Neuron (in vitro differentiated cells): ENCODE data around the gene VOPP1.

Experiments
- H2AFZ ChIP-seq: one replicate; pipeline ENCODE4 v1.6.1; 2013; ENCODE audit warnings: low read depth, mild to moderate bottlenecking, inconsistent platforms, low read length, moderate library complexity
- H3K27me3 ChIP-seq: one replicate; pipeline ENCODE4 v1.6.1; 2013; ENCODE audit warnings: low read length; ENCODE audit not compliant: insufficient read depth
- H3K36me3 ChIP-seq: one replicate; pipeline ENCODE4 v1.6.1; 2013; ENCODE audit warnings: low read length; ENCODE audit not compliant: insufficient read depth
- H3K4me1 ChIP-seq: one replicate; pipeline ENCODE4 v1.6.1; 2013; ENCODE audit warnings: low read length; ENCODE audit not compliant: insufficient read depth
- H3K4me3 ChIP-seq: 2 replicates; pipeline ENCODE4 v1.5.1; 2013; ENCODE audit warnings: mild to moderate bottlenecking, low read length, moderate library complexity
- H3K9me3 ChIP-seq: one replicate; pipeline ENCODE4 v1.6.1; 2013; ENCODE audit warnings: low read length

Gene VOPP1

DNA sequence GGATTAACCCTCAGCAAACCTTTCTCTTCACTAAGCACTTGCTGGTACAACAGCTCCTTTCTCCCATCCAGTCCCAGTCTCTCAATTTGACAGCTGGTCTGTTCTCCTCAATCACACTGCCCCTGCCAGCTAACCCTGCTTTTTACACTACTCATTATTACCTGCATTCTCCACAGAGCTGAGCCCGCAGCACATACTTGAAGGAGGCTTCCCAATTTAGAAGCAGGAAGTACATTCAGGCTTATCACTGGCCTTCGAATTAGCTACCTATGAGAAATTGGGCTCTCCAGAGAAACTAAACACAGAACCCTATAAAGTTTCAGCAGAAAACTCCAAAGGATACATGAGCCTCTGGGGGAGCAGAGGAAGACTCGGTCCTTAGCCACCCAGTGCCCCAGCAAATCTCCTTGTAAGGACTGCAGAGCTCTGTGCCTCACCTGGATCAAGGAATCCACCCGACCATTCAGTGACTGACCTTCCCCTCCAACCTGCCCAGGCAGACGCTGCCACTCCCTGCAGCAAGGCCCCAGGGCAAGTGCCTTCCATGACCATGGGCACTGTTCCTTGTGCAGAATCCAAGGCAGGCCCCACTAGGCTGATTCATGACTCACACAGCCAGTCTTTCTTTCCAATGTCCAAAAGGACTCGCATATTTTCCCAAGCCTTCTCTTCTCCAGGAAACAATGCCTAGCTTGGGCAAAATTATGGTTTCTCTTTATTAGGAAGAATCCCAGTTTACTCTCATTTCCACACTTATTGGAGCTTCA, 68.0 kb downstream of the VOPP1 start:
- H3K4me3 ChIP-seq: no peak overlapping the region
- H3K27me3 ChIP-seq: no peaks in the 10 kb centered on the region
- H2AFZ ChIP-seq: no peak overlapping the region
- peaks cover 11% of the 10 kb centered on the region for H3K4me1 ChIP-seq
- no peaks in the 10 kb centered on the region for H3K36me3 ChIP-seq
- no peaks in the 10 kb centered on the region for H3K9me3 ChIP-seq

DNA sequence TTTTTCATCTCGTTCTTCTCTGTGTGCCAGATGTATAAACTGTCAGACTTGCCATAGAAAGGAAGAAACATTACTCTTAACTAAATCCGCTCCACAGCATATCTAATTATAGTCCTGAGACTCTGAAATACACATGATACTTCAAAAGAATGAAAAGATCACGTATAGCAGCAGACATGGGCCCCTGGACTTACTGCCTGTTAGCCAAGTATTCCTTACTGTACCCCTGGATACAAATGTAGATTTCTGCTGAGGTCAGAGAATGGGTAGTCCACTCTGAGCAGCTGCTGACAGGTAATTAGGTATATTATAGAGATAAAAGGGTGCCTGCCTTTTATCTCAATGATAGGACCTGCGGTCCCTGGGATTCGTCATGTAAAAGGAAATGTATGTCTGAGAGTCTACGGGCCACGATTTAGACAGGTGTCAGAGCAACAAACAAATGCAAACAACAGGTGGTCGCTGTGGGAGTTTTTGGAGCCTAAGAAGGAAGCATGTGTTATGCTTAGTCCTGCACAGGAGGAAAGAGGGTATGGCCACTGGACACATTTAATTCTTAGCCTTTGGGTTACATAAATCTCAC, 69.4 kb downstream of the VOPP1 start:
- Histone ChIP-seq H3K4me3 (no peak overlapping the region), H3K4me1 (peaks cover 11% of the 10 kb centered on the region), H3K36me3 (no peaks in the 10 kb centered on the region), H3K9me3 (no peaks in the 10 kb centered on the region), H3K27me3 (no peaks in the 10 kb centered on the region), H2AFZ (no peak overlapping the region)

DNA sequence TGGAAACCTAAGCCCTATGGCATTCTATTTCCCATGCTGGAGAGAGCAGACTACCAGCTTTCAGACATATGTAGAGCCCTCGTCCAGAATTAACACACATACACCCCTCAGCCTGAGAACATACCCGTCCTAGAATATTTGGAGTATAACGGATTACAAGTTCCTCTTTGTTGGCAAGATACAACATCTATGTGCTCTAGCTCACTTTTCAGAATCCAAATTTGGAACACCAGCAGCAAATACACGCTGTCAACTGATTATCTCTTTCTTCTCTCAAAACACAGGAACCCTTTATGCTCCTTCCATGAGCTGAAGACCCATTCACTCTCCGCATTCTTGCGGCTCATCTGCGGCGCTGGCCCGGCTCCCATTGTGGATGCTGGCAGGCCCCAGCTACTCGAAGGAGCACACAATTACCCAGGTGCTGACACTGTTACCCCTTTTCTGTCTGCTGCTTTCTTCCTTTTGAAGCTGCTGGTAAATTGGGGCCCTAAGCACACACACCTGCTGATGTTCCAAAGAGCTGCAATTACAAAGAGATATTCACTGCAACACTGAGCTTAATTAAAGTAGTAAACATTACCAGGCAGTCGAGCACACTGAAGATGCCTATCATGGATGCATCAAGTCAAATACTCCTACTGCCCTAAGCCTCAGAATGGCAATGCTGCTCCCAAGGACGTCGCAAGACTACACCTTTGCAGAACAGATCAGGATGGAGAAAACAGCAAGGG, 70.0 kb downstream of the VOPP1 start:
- no peaks in the 10 kb centered on the region for H3K9me3 ChIP-seq
- H3K4me1 ChIP-seq: peaks cover 11% of the 10 kb centered on the region
- no peak overlapping the region for H2AFZ ChIP-seq
- H3K27me3 ChIP-seq: no peaks in the 10 kb centered on the region
- H3K36me3 ChIP-seq: no peaks in the 10 kb centered on the region
- no peak overlapping the region for H3K4me3 ChIP-seq

DNA sequence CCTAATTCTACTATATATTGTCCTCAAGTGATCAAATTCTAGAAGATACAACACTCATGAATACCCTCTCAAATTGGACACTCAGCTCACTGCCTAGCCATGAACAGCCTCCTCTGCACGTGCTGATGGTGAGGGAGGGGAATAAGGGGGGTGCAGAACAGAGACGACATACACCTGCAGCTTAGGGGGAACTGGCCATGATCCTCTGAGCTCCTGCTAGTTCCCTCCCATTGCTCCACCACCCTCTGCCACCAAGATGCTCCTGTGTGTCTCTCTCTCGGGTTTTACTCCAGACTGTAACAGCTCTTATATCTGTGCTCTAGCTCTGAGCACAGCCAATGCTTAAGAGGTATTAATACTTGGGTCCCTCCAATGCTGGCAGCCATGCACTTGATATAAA, 70.7 kb downstream of the VOPP1 start:
- Histone ChIP-seq H2AFZ (no peak overlapping the region), H3K4me3 (no peak overlapping the region), H3K4me1 (peaks cover 11% of the 10 kb centered on the region), H3K9me3 (no peaks in the 10 kb centered on the region), H3K27me3 (no peaks in the 10 kb centered on the region), H3K36me3 (peaks cover 3% of the 10 kb centered on the region)

DNA sequence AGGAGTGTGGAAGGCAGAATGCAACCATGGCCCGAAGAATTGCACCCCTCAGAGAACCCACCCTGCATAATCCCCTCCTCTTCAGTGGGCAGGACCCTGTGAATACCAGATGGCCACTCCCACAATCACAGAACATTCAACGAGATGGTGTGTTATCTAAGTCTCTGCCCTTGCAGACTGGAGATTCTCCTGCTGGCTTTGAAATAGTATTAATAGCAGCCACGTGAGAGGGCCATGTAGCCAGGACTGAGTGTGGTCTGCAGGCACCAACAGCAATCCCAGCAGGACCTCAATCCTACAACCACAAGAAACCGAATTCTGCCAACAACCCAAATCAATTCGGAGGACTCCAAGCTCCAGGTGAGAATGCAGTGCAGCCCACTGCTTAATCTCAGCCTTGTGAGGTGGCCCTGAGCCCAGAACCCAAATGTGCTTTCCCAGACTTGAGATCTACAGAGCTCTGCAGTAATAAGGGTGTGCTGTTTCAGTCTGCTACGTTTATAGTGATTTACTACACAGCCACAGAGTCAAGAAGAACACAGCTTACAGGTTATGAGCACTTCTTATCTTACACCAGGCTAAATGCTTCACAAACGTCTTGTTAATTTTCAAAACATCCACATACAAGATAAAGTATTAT, 72.1 kb downstream of the VOPP1 start:
- no peaks in the 10 kb centered on the region for H3K9me3 ChIP-seq
- H3K4me3 ChIP-seq: no peak overlapping the region
- H3K27me3 ChIP-seq: no peaks in the 10 kb centered on the region
- peaks cover 10% of the 10 kb centered on the region for H3K36me3 ChIP-seq
- H2AFZ ChIP-seq: no peak overlapping the region
- H3K4me1 ChIP-seq: peaks cover 11% of the 10 kb centered on the region

DNA sequence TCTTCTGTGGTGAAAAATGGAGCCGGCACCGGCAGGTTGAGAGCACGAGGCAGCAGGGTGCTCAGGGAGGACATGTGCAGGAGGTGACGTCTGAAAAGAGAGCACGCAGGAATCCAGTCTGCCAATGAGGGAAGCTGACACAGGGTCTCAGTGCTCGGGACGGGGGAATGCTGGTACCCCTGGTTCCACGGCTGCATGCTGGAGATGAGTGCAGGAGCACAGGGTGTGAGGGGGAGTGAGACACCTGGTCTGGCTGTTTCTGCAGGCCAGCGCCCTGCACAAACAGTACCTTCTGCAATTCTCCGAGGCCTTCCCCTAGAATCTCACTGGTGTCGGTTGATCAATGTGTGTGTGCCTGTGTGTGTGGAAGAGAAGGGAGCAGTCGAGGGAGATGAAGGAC, 72.7 kb downstream of the VOPP1 start:
- H3K9me3 ChIP-seq: no peaks in the 10 kb centered on the region
- H3K27me3 ChIP-seq: no peaks in the 10 kb centered on the region
- peaks cover 10% of the 10 kb centered on the region for H3K36me3 ChIP-seq
- H2AFZ ChIP-seq: no peak overlapping the region
- peaks cover 11% of the 10 kb centered on the region for H3K4me1 ChIP-seq
- H3K4me3 ChIP-seq: no peak overlapping the region

DNA sequence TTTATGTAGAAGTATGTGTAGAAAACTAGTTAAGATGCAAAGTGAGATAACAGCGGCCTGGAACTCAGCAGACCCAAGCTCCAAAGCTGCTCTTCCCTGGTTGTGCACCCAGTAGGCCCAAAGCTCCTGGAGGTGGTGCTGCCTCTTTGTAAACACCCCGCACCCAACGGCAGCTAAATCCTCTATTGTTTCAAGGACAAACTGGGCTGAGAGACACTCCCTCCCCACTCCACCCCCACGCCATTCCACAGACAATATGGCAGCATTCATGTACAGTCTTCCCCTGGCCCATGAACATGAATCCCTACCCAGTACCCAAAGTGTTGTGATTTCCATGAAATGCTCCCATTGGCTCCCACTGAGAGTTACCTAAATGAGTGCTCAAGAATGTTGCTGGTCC, 73.5 kb downstream of the VOPP1 start:
- H3K9me3 ChIP-seq: no peaks in the 10 kb centered on the region
- peaks cover 10% of the 10 kb centered on the region for H3K36me3 ChIP-seq
- no peaks in the 10 kb centered on the region for H3K27me3 ChIP-seq
- H3K4me3 ChIP-seq: no peak overlapping the region
- peaks cover 11% of the 10 kb centered on the region for H3K4me1 ChIP-seq
- H2AFZ ChIP-seq: no peak overlapping the region

DNA sequence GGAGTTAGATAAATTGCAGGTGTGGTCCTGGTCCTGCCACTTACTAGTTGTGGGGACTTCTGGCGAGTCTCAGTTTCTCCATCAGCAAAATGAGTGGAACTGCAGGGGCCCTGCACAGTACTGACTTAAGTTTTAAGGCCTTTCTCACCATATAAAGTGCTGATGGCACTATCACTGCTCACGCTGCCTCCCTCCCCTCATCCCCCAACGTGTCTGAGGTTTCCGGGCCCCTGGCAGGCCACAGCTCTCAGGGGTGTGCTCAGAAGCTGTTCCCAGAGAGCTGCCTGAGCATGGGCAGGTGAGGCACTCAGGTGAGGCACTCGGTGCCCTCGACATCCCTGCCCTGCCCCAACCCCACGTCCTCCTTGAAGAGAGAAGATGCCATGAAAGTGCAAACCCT, 74.2 kb downstream of the VOPP1 start:
- no peak overlapping the region for H3K4me3 ChIP-seq
- peaks cover 10% of the 10 kb centered on the region for H3K36me3 ChIP-seq
- no peak overlapping the region for H2AFZ ChIP-seq

DNA sequence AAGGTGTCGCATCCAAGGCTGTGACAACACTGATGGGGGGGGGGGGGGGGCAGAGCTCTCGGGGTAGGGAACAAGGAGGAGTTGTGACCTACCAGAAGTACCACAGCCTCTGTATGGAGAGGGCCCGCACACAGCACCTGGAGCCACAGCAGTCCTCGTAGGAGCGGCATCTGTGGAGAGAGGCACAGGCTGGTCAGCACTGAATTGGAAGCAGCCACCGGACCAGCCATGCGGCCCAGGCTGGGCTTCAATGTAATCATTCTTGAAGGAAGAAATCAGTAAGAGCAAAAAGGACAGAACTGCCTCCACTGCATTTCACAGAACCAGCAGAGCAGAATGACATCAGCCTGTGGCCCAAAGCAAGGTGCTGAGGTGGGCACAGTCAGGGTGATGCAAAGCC, 74.8 kb downstream of the VOPP1 start:
- Histone ChIP-seq H3K4me3 (no peak overlapping the region), H2AFZ (no peak overlapping the region), H3K36me3 (peaks cover 12% of the 10 kb centered on the region), H3K9me3 (no peaks in the 10 kb centered on the region), H3K4me1 (peaks cover 11% of the 10 kb centered on the region), H3K27me3 (no peaks in the 10 kb centered on the region)

More for the DNA sequence above, 74.2 kb downstream of the VOPP1 start:
- Histone ChIP-seq H3K9me3 (no peaks in the 10 kb centered on the region), H3K27me3 (no peaks in the 10 kb centered on the region), H3K4me1 (peaks cover 11% of the 10 kb centered on the region)

DNA sequence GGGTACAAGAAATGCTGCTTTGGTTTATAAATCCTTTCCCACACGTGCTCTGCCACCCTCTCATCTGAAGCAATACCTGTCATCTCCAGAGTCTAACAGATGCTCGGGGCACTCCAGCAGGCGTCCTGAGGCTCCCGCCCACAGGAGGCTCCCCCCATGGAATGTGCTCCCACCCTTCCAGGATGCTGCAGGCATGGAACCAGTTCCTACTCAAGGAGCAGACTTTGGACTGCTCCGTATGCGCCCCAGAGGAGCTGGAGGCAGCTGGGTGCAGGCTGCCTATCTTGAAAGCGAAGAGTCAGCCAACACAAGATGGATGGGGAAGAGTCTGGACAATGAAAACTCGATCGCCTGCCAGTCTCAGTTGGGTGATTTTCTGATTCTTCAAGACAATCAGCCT, 75.4 kb downstream of the VOPP1 start:
- H3K9me3 ChIP-seq: no peaks in the 10 kb centered on the region
- peaks cover 14% of the 10 kb centered on the region for H3K36me3 ChIP-seq
- H3K4me3 ChIP-seq: no peak overlapping the region
- H3K27me3 ChIP-seq: no peaks in the 10 kb centered on the region
- H2AFZ ChIP-seq: no peak overlapping the region
- H3K4me1 ChIP-seq: peaks cover 5% of the 10 kb centered on the region

DNA sequence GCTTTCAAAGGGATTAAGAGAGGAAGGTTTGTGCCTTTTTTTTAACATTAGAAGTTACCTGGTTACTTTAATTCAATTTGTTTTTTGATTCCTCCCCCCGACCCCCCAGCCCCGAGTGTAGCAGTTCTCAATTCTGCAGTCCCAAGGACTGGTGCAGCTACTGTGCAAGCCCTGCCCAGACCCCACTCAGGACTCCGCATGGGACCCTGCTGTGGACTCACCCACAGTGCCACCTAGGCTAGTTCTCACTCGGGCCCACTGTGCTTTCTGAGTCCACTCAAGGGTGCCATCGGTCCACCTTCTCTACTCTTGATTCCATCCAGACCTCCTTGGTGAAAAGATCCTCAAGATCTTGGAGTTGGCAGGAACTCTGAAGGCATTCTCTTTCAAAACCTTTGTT, 77.4 kb downstream of the VOPP1 start:
- Histone ChIP-seq H3K4me1 (peaks cover 4% of the 10 kb centered on the region), H3K4me3 (no peak overlapping the region), H3K36me3 (peaks cover 26% of the 10 kb centered on the region)

DNA sequence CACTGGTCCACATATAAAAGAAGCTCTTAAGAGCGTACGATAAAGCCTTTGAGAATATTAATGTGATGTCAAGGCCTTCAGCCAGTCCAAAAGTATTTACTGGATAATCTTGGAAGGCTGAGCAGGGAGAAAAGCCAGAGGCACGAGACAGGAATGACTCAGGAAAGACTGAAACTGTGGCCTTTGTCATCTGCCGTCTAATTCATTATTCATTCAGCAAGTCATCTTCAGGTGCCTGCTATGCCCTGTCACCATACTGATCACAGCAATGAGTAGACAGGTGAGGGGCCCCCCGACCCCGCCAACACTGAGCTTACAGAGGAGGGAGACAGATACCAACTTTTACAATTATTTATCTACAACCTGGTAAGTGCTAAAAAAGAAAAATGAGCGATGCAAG, 78.9 kb downstream of the VOPP1 start:
- H3K4me1 ChIP-seq: peaks cover 4% of the 10 kb centered on the region
- H2AFZ ChIP-seq: no peak overlapping the region
- H3K9me3 ChIP-seq: no peaks in the 10 kb centered on the region
- H3K36me3 ChIP-seq: peaks cover 38% of the 10 kb centered on the region
- no peaks in the 10 kb centered on the region for H3K27me3 ChIP-seq
- no peak overlapping the region for H3K4me3 ChIP-seq

More for the DNA sequence above, 77.4 kb downstream of the VOPP1 start:
- H3K9me3 ChIP-seq: no peaks in the 10 kb centered on the region
- H2AFZ ChIP-seq: no peak overlapping the region
- no peaks in the 10 kb centered on the region for H3K27me3 ChIP-seq

DNA sequence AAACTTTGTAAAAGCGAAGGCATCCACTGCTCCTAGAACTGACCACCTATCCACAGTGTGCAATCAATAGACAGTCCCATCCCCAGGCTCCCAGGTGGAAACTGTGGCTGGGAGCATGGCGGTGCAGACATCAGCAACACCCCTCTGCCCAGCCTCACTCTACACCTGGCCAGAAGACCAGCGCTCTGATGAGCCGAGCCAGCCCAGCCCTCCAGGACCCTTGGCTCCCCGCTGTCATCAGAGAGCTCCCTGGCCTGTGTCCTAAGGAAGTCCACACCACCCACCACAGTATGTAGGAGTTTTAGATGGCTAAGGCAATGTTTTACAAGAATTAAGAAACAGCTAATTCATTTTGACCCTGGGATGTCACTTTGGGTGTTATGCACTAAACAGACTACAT, 81.0 kb downstream of the VOPP1 start:
- no peaks in the 10 kb centered on the region for H3K27me3 ChIP-seq
- H3K4me1 ChIP-seq: peaks cover 11% of the 10 kb centered on the region
- no peak overlapping the region for H3K4me3 ChIP-seq
- H3K36me3 ChIP-seq: peaks cover 32% of the 10 kb centered on the region
- H3K9me3 ChIP-seq: no peaks in the 10 kb centered on the region
- no peak overlapping the region for H2AFZ ChIP-seq
